ENCODE measurements around the gene CCNK.

The CCNK gene

GRCh38 chr14:99467336-99468078 is 13.7 kb upstream of the CCNK start:
- no peak for DNase-seq

- DNase-seq: no peak
Measured at GRCh38 chr14:99468081-99468480, 13.1 kb upstream of the CCNK start.

- no peak for DNase-seq
Measured at GRCh38 chr14:99468836-99469592, 12.2 kb upstream of the CCNK start.

- DNase-seq: no peak
Measured at GRCh38 chr14:99471731-99472130, 9.5 kb upstream of the CCNK start.

GRCh38 chr14:99472937-99473336 is 8.3 kb upstream of the CCNK start:
- DNase-seq: no peak

GRCh38 chr14:99473458-99473857 is 7.8 kb upstream of the CCNK start:
- DNase-seq: no peak

- no peak for DNase-seq
Measured at GRCh38 chr14:99475179-99475578, 6.0 kb upstream of the CCNK start.

GRCh38 chr14:99475660-99476059 is 5.5 kb upstream of the CCNK start:
- DNase-seq: no peak

- peak; percentile 46 to 84 (median 76) for DNase-seq
Measured at GRCh38 chr14:99476864-99477263, 4.3 kb upstream of the CCNK start.

- no peak for DNase-seq
Measured at GRCh38 chr14:99478128-99478527, 3.1 kb upstream of the CCNK start.

- DNase-seq: no peak
Measured at GRCh38 chr14:99479160-99479905, 1.9 kb upstream of the CCNK start.

- peak; percentile 91 to 96 (median 94) for DNase-seq
Measured at GRCh38 chr14:99479906-99480869, 1.0 kb upstream of the CCNK start, which contains the start of gene SETD3. Gene SETD3 (minus strand): TSS chr14:99480859. CDS start chr14:99465805, 15,054 bp downstream.

GRCh38 chr14:99481745-99482099 is 513 bp downstream of the CCNK start:
- peak; percentile 38 to 61 (median 58) for DNase-seq

- DNase-seq: no peak
Measured at GRCh38 chr14:99484106-99484505, 2.9 kb downstream of the CCNK start.

- no peak for DNase-seq
Measured at GRCh38 chr14:99497341-99497740, 16.1 kb downstream of the CCNK start.

- DNase-seq: no peak
Measured at GRCh38 chr14:99497894-99498293, 16.7 kb downstream of the CCNK start.

GRCh38 chr14:99502989-99503421 is 21.8 kb downstream of the CCNK start:
- no peak for DNase-seq

- DNase-seq: no peak
Measured at GRCh38 chr14:99503848-99504453, 22.7 kb downstream of the CCNK start.

- DNase-seq: no peak
Measured at GRCh38 chr14:99505089-99505488, 23.9 kb downstream of the CCNK start.

GRCh38 chr14:99506276-99506675 is 25.1 kb downstream of the CCNK start:
- DNase-seq: no peak

GRCh38 chr14:99507860-99508640 is 26.8 kb downstream of the CCNK start:
- DNase-seq: no peak

Measured in suppressor macrophage (primary cell).